ENCODE measurements around the gene WNT2B. TPM values are rescaled to one million over a fixed set of nuclear protein-coding genes. Genes with fewer than 3 reads are reported as not detected.

Gene WNT2B
- total and polyA plus RNA-seq, 2 of the 8 experiments (the other 6 are each of a cell fraction or from before 2014, with no cell fraction given) = 0.33 to 2.0 TPM

DNA sequence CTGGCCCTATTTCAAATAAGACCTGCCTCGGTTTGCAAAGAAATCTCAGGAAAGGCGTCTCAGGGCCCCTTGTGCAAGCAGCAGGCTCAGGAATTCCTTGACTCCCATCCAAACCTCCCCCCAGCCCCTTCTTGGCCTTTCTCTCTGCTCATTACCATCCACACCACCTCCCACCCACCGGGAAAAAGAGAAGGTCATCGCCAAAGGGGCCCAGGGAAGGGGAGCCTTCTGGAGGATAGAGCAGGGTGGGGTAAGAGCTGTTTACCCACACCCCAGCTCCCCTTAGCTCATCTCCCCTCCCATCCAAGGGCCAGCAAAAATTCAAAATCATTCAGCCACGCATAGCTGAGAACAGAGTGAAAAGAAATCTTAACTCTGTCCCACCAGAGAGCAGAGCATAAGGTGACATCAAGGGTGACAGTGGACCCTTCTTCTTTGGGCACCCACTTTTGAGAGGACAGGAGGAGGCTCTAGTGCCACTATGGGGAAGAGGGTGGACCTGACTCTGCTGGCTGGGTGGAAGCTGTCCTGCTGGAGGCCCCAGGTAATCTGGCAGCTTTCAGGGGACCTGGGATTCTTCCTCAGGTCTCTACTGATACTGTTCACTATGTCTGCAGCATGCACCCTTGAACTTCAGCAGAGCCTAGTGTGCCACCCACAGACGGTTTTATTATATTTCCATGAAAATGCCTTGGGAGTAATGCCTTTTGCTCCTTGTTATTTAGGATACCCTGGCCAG is 3.9 kb upstream of the WNT2B start (continued):
- TF ChIP-seq, protein P1, sequence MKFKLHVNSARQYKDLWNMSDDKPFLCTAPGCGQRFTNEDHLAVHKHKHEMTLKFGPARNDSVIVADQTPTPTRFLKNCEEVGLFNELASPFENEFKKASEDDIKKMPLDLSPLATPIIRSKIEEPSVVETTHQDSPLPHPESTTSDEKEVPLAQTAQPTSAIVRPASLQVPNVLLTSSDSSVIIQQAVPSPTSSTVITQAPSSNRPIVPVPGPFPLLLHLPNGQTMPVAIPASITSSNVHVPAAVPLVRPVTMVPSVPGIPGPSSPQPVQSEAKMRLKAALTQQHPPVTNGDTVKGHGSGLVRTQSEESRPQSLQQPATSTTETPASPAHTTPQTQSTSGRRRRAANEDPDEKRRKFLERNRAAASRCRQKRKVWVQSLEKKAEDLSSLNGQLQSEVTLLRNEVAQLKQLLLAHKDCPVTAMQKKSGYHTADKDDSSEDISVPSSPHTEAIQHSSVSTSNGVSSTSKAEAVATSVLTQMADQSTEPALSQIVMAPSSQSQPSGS (IDR thresholded peaks at IDR 0.05; ENCODE audit: low read length) = no peak
- no peak for TF ChIP-seq CBX5 (IDR thresholded peaks at IDR 0.05; ENCODE audit: low read depth, low read length)
- no peak for TF ChIP-seq NRF1 (IDR thresholded peaks at IDR 0.05; ENCODE audit: low read depth, low read length)
- no peak for TF ChIP-seq PHF8 (conservative IDR thresholded peaks at IDR 0.05; ENCODE audit: low read depth, low read length)
- TF ChIP-seq JUN (IDR thresholded peaks at IDR 0.05; ENCODE audit: low read depth, low read length) = no peak
- no peak for TF ChIP-seq SP4 (IDR thresholded peaks at IDR 0.05; ENCODE audit: low read length)
- no peak for TF ChIP-seq EZH2 (IDR thresholded peaks at IDR 0.05; ENCODE audit: low read depth, low read length, severe bottlenecking)
- TF ChIP-seq BACH1 (IDR thresholded peaks at IDR 0.05; ENCODE audit: low read length) = no peak
